Fibroblast of pulmonary artery (primary cell): ENCODE results near the gene ZFYVE27.
A peak's percentile ranks its signal among the peaks of the same experiment; 100 is the strongest.
"Not testable (repeated sequence)": the region's sequence is repeated elsewhere in the genome, so short reads cannot be mapped to it uniquely, and the experiment has no call there.

Source experiments
- DNase-seq: peaks from one replicate; pipeline ENCODE4 v3.0.0-alpha.2; 2010; ENCODE audit warnings: low read depth
- H3K4me3 ChIP-seq: replicated peaks from 2 replicates; pipeline ENCODE4 v1.5.1; 2011; ENCODE audit warnings: low read depth, mild to moderate bottlenecking, control low read depth, low read length, moderate library complexity
- TF ChIP-seq, protein P1 (sequence below): IDR thresholded peaks from 2 replicates; pipeline ENCODE4 v1.5.1; 2011; ENCODE audit warnings: mild to moderate bottlenecking, control low read depth, low read length, inconsistent platforms; ENCODE audit errors: missing control alignments

Gene ZFYVE27, protein sequence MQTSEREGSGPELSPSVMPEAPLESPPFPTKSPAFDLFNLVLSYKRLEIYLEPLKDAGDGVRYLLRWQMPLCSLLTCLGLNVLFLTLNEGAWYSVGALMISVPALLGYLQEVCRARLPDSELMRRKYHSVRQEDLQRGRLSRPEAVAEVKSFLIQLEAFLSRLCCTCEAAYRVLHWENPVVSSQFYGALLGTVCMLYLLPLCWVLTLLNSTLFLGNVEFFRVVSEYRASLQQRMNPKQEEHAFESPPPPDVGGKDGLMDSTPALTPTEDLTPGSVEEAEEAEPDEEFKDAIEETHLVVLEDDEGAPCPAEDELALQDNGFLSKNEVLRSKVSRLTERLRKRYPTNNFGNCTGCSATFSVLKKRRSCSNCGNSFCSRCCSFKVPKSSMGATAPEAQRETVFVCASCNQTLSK

DNA sequence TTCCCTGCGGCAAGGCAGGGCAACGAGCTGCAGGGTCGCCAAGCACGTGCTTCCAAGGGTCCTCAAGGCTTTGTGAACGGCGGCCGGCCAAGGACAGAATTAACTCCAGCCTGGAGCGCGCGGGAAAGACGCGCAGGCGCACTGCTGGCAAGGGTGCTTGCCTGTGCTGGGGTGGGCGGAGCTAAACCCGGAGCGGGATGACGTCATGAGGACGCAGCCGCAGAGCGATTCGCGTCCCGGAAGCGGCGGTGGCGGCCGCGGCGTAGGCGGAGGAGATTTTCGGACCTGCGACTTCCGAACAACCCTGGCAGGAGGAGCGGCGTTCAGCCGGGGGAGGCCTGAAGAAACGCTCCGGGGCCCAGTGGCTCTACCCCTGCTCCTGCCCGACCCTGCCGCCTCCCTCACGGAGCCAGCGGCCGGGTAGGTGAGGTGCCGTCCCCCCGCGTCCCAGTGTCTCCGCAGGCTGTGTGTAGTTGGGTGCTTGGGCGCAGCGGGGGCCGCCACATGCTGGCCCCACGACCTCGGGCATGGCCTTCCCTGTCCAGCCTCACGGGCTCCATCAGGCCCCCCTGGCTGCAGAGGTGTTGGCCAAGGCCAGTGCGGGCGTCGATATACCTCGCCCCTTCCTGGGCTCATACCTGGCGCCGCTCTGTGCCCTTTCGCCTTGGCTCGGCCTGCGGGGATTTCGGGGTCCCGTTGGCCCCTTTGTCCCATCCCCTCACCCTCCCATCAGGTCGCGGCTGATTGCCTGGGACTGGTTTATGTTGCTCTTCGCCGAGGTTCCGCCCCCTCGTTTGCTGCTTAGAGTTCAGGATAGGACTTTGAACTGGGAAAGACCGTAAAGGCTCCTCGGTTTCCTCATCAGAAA lies at the start of gene ZFYVE27:
Gene ZFYVE27, plus strand, starts transcription at position 227 of the 868 bp plus-strand sequence. CDS start 1,350 bp downstream, outside the sequence.
- TF ChIP-seq, protein P1, sequence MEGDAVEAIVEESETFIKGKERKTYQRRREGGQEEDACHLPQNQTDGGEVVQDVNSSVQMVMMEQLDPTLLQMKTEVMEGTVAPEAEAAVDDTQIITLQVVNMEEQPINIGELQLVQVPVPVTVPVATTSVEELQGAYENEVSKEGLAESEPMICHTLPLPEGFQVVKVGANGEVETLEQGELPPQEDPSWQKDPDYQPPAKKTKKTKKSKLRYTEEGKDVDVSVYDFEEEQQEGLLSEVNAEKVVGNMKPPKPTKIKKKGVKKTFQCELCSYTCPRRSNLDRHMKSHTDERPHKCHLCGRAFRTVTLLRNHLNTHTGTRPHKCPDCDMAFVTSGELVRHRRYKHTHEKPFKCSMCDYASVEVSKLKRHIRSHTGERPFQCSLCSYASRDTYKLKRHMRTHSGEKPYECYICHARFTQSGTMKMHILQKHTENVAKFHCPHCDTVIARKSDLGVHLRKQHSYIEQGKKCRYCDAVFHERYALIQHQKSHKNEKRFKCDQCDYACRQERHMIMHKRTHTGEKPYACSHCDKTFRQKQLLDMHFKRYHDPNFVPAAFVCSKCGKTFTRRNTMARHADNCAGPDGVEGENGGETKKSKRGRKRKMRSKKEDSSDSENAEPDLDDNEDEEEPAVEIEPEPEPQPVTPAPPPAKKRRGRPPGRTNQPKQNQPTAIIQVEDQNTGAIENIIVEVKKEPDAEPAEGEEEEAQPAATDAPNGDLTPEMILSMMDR = no peak
- DNase-seq = peak; percentile 97
- H3K4me3 ChIP-seq = peak within 1 kb of the TSS; percentile 98

DNA sequence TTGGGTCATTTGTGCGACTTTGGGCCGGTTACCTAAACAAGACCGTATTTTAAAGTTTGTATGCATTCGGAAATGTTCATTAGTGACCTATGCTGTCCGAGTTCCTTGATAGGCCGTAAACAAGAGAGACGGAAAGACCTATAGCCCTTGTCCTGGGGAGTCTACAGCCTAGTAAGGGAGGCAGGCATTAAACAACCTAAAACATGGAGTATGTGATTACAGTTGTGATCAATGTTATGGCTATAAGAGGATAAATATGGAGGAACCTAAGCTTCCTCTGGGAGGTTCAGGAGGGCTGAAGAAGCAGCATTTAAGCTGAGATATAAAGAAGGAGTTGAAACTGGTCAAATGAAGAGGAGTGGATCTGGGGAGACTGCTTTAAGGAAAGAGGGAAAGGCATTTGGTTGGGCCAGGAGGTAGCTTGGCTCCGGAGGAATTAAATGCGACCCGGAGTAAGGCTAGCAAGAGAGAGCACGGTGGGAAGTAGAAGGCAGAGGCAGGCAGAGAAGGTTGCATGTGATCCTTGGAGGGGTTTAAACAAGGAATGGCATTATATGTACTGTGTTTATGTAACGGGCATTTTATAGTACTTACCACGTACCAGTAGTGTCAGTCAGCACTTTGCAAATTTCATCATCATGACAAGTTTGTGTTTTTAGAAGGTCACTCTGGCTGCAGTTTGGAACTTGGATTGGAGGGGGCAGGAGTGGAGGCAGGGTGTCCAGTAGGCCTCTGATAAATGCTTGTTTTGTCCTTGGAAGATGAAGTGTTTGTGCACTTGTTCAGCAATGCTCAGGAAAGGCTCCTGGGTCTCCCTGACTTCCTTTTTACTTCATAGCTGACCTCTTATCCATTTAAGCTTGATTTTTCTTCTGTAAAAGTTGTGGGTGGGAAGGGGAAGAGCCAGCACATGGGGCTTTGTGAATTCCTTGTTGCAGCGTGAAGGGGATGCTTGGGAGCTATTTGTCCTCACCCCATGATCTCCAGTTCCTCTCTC lies 48.8 kb upstream of the ZFYVE27 start:
- DNase-seq = peak; percentile 62
- H3K4me3 ChIP-seq = peak overlapping the region; percentile 34
- TF ChIP-seq, protein P1 = no peak

DNA sequence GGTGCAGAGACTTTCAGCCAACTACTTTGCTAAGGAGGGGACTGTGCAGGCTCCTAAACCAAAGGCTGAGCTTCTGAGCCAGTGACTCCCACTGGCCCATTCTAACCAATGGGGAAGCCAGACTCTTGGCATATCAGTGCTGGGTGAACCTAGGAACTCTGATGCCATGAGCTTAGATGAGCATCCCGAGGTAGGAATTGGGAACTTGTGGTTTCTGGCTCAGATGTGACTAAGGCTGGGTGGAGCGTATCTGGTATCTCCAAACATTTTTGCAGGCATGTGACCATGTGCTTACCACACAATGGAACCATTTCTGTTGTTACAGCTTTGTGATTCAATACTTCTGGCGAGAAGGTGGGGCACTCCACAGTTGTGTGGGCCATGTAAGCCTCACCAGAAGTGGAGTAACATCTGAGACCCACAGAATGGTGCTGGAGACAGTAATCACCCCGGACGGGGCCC lies 47.3 kb upstream of the ZFYVE27 start:
- peak; percentile 94 for DNase-seq
- H3K4me3 ChIP-seq = no peak overlapping the region
- TF ChIP-seq, protein P1 = no peak

DNA sequence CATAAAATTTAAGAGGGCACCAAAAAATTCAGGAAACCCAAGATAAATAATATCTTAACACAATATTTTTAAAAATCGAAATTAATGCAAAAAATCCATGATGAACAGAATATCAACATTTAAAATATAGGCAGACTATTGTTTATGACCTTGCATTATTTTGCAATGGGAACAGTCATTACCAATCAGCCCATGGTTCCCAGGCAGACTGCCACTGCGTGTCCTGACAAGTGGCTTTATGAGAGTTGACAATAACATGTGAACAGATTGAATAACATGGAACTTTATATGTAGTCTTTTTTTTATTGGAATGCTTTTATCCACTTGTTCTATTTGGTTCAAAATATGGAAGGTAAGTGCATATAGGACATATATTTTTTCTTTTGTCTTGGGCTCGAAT lies 46.8 kb upstream of the ZFYVE27 start:
- no peak for DNase-seq
- no peak overlapping the region for H3K4me3 ChIP-seq
- TF ChIP-seq, protein P1 = no peak

DNA sequence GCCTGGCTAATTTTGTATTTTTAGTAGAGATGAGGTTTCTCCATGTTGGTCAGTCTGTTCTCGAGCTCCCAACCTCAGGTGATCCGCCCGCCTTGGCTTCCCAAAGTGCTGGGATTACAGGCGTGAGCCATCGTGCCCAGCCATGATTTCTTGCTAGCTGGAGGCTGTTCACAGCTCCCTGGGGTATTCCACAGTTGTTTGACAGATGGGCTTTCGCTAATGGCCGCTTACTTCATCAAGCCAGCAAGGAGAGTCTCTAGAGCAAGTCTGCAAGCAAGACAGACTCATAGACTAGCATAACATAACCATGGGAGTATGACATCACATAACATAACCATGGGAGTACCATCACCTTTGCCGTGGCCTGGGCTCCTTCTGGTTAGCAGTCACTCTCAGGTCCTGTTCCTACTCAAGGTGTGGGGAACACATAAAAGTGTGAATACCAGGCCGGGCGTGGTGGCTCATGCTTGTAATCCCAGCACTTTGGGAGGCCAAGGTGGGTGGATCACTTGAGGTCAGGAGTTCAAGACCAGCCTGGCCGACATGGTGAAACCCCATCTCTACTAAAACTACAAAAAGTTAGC lies 38.8 kb upstream of the ZFYVE27 start:
- not testable (repeated sequence) for H3K4me3 ChIP-seq, DNase-seq

DNA sequence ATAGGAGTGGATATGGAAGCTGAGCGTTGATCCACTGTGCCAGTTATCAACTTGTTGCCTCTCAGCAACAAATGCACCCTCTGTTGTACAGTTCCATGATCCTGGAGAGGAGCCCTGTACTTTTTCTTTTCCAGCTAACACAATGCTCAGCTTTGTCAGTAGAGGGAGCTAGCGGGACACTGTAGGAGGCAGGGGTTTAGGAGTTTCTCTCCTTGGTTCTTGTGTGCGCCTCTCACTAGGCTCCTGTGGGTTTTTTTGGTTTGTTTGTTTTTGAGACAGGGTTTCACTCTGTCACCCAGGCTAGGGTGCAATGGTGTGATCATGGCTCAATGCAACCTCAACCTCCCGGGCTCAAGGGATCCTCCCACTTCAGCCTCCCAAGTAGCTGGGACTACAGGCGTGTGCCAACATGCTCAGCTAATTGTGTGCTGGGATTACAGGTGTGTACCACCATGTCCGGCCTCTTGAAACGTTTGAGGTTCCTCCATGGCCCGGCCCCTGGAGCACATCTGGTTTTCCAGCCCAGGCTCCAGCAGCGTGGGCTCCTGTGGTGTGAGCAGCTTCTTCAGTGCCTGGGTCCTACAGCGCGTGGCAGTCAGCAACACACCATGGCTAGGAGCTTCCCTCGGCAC lies 35.4 kb upstream of the ZFYVE27 start:
- TF ChIP-seq, protein P1 = peak; percentile 98
- peak; percentile 83 for DNase-seq

More for the DNA sequence above, 35.4 kb upstream of the ZFYVE27 start:
- H3K4me3 ChIP-seq = no peak overlapping the region
